Muscle layer of colon (tissue), 2 donors: Measurements from ENCODE around the gene PROSER3.
A peak's percentile ranks its signal among the peaks of the same experiment; 100 is the strongest.

Source experiments
- H3K27ac ChIP-seq: one replicate; pipeline ENCODE4 v1.7.0; 2013; ENCODE audit warnings: low read depth, mild to moderate bottlenecking, low read length, moderate library complexity
- H3K27me3 ChIP-seq, 2 donors: one replicate each; pipeline ENCODE4 v1.7.0; 2013; ENCODE audit warnings: low read length in 2 of 2, mild to moderate bottlenecking in 2 of 2; ENCODE audit not compliant: insufficient read depth in 2 of 2, control insufficient read depth in 1 of 2
- H3K36me3 ChIP-seq: one replicate; pipeline ENCODE4 v1.7.0; 2013; ENCODE audit warnings: mild to moderate bottlenecking, low read length; ENCODE audit not compliant: insufficient read depth
- H3K4me1 ChIP-seq: one replicate; pipeline ENCODE4 v1.7.0; 2013; ENCODE audit warnings: mild to moderate bottlenecking, low read length; ENCODE audit not compliant: insufficient read depth
- H3K4me3 ChIP-seq, 2 donors: one replicate each; pipeline ENCODE4 v1.7.0; 2013; ENCODE audit warnings: low read length in 2 of 2, low read depth in 1 of 2, mild to moderate bottlenecking in 1 of 2, moderate library complexity in 1 of 2
- H3K9ac ChIP-seq: one replicate; pipeline ENCODE4 v1.7.0; 2013; ENCODE audit warnings: low read length
- H3K9me3 ChIP-seq: one replicate; pipeline ENCODE4 v1.7.0; 2013; ENCODE audit warnings: mild to moderate bottlenecking, low read length
- donor health status: abdominal sarcoma.
- donor health status: Adenocarcinoma of cecum.

Gene PROSER3

GRCh38 chr19:35742121-35742724 is 15.8 kb upstream of the PROSER3 start, which contains the start of gene IGFLR1:
Gene IGFLR1 (minus strand): TSS chr19:35742452. CDS start chr19:35741180, 1,272 bp downstream.
- H3K4me3 ChIP-seq, result no peak within 1 kb of the TSS
- H3K27ac ChIP-seq, result peak within 1 kb of the TSS; percentile 6
- no peak within 1 kb of the TSS for H3K9ac ChIP-seq
- peaks cover 33% of the 10 kb centered on the region for H3K4me1 ChIP-seq
- H3K9me3 ChIP-seq, result no peaks in the 10 kb centered on the region
- H3K27me3 ChIP-seq, result no peaks in the 10 kb centered on the region
- peaks cover 22% of the 10 kb centered on the region for H3K36me3 ChIP-seq

GRCh38 chr19:35743640-35744429 is 14.1 kb upstream of the PROSER3 start:
- peaks cover 8% of the 10 kb centered on the region for H3K36me3 ChIP-seq
- peak overlapping the region; percentile 84 for H3K9ac ChIP-seq
- H3K27me3 ChIP-seq, result no peaks in the 10 kb centered on the region
- H3K27ac ChIP-seq, result peak overlapping the region; percentile 100
- no peaks in the 10 kb centered on the region for H3K9me3 ChIP-seq
- peak overlapping the region; percentile 90 to 94 for H3K4me3 ChIP-seq
- H3K4me1 ChIP-seq, result peaks cover 36% of the 10 kb centered on the region

- Histone ChIP-seq H3K9ac (peak overlapping the region; percentile 84), H3K27me3 (no peaks in the 10 kb centered on the region), H3K36me3 (peaks cover 6% of the 10 kb centered on the region), H3K4me1 (peaks cover 39% of the 10 kb centered on the region), H3K27ac (peak overlapping the region; percentile 100), H3K4me3 (peak overlapping the region; percentile 90 to 94), H3K9me3 (no peaks in the 10 kb centered on the region)
These were observed 13.3 kb upstream of the PROSER3 start for GRCh38 chr19:35744430-35745327.

- Histone ChIP-seq H3K36me3 (peaks cover 6% of the 10 kb centered on the region), H3K9ac (peak within 1 kb of the TSS; percentile 84), H3K9me3 (no peaks in the 10 kb centered on the region), H3K4me1 (peaks cover 39% of the 10 kb centered on the region), H3K27ac (peak within 1 kb of the TSS; percentile 100), H3K27me3 (no peaks in the 10 kb centered on the region), H3K4me3 (peak within 1 kb of the TSS; percentile 90 to 94)
These were observed 12.5 kb upstream of the PROSER3 start, which contains the start of the genes PSENEN and U2AF1L4 for GRCh38 chr19:35745328-35746086. Gene PSENEN (plus strand): TSS chr19:35745651. CDS start chr19:35745931, 280 bp downstream. Gene U2AF1L4 (minus strand): TSS chr19:35745418. CDS start chr19:35745391, 27 bp downstream.

- Histone ChIP-seq H3K27me3 (no peaks in the 10 kb centered on the region), H3K4me1 (peaks cover 36% of the 10 kb centered on the region), H3K9ac (peak overlapping the region; percentile 84), H3K9me3 (no peaks in the 10 kb centered on the region), H3K27ac (peak overlapping the region; percentile 100), H3K4me3 (peak overlapping the region; percentile 53 to 94), H3K36me3 (peaks cover 6% of the 10 kb centered on the region)
These were observed 11.9 kb upstream of the PROSER3 start for GRCh38 chr19:35746087-35746462.

DNA sequence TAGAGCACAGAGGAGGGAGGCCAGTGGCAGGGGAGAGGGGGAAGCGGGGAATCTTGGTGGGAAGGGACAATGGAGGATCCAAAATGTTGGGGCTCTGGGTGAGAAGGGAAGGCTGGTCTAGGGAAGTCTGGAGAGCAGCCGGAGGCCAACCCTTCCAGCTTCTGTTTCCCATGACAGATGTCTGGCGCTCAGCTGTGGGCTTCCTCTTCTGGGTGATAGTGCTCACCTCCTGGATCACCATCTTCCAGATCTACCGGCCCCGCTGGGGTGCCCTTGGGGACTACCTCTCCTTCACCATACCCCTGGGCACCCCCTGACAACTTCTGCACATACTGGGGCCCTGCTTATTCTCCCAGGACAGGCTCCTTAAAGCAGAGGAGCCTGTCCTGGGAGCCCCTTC is 11.4 kb upstream of the PROSER3 start:
- H3K9ac ChIP-seq, result peak overlapping the region; percentile 84
- H3K9me3 ChIP-seq, result no peaks in the 10 kb centered on the region
- peak overlapping the region in 1 of 2 donors; percentile 94 for H3K4me3 ChIP-seq
- peaks cover 6% of the 10 kb centered on the region for H3K36me3 ChIP-seq
- peaks cover 36% of the 10 kb centered on the region for H3K4me1 ChIP-seq
- no peak overlapping the region for H3K27ac ChIP-seq
- no peaks in the 10 kb centered on the region for H3K27me3 ChIP-seq

- Histone ChIP-seq H3K4me3 (peak within 1 kb of the TSS; percentile 96 to 99), H3K9ac (peak within 1 kb of the TSS; percentile 93), H3K9me3 (no peaks in the 10 kb centered on the region), H3K4me1 (peaks cover 36% of the 10 kb centered on the region), H3K27ac (peak within 1 kb of the TSS; percentile 99), H3K36me3 (peaks cover 11% of the 10 kb centered on the region), H3K27me3 (no peaks in the 10 kb centered on the region)
These were observed 9.6 kb upstream of the PROSER3 start, which contains the start of gene LIN37 for GRCh38 chr19:35748106-35749020. Gene LIN37 (plus strand): TSS chr19:35748576. CDS start chr19:35748725, 149 bp downstream.

DNA sequence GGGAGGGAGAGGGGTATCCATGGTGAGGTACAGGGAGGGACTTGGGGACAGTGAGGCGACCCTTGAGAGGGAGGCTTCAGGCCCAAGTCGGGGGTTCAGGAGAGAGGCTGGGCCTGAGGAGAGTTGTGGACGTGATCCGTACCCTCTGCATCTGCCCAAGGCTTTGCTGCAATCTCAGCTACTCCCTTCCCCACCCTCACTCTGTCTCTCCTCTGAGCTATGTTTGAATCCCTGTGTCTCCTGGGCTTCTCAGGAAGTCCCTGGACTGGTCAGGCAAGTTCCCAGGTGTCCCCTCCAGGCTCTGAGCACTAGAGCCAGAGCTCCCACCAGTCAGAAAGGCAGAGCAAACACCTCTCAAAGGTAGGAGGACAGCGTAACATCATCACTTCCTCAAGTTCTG is 7.8 kb upstream of the PROSER3 start:
- Histone ChIP-seq H3K36me3 (peaks cover 22% of the 10 kb centered on the region), H3K4me3 (no peak overlapping the region), H3K9ac (no peak overlapping the region), H3K4me1 (peaks cover 44% of the 10 kb centered on the region), H3K27ac (no peak overlapping the region), H3K9me3 (no peaks in the 10 kb centered on the region), H3K27me3 (no peaks in the 10 kb centered on the region)

- H3K27me3 ChIP-seq, result no peaks in the 10 kb centered on the region
- peaks cover 33% of the 10 kb centered on the region for H3K4me1 ChIP-seq
- H3K4me3 ChIP-seq, result no peak overlapping the region
- no peak overlapping the region for H3K27ac ChIP-seq
- H3K36me3 ChIP-seq, result peaks cover 22% of the 10 kb centered on the region
- H3K9ac ChIP-seq, result no peak overlapping the region
- H3K9me3 ChIP-seq, result no peaks in the 10 kb centered on the region
These were observed 5.9 kb upstream of the PROSER3 start for GRCh38 chr19:35751839-35752745.
